ENCODE measurements around the gene STAP1.

STAP1 gene

GRCh38 chr4:67576059-67576466, 17.5 kb downstream of the STAP1 start:
- Histone ChIP-seq H3K9me3 (ENCODE audit: control insufficient read depth, insufficient read depth, low read length) (no peaks in the 10 kb centered on the region), H3K4me3 (ENCODE audit: low read length) (peak overlapping the region; percentile 71), H3F3A (ENCODE audit: control insufficient read depth, insufficient read depth) (peaks cover 41% of the 10 kb centered on the region), H3K27me3 (ENCODE audit: control insufficient read depth, low read length) (no peaks in the 10 kb centered on the region), H4K20me1 (ENCODE audit: control insufficient read depth, insufficient read depth, low read depth, low read length) (no peaks in the 10 kb centered on the region), H3K79me2 (ENCODE audit: control insufficient read depth, low read length) (peaks cover 66% of the 10 kb centered on the region), H3K27ac (ENCODE audit: low read depth, low read length) (peak overlapping the region; percentile 94), H3K4me2 (ENCODE audit: low read length) (peak overlapping the region; percentile 82), H3K9me2 (replicated peaks; ENCODE audit: control insufficient read depth, low read length) (no peaks in the 10 kb centered on the region), H3K4me1 (ENCODE audit: control insufficient read depth, low read length) (peaks cover 63% of the 10 kb centered on the region), H3K36me3 (ENCODE audit: control insufficient read depth, low read length) (peaks cover 85% of the 10 kb centered on the region)
- no peak for TF ChIP-seq EZH2phosphoT487 (IDR thresholded peaks at IDR 0.05; ENCODE audit: borderline replicate concordance, low read length)
- no peak for TF ChIP-seq CTCF (IDR thresholded peaks at IDR 0.05; ENCODE audit: low read depth, low read length, poor library complexity, severe bottlenecking)

GRCh38 chr4:67576538-67576937, 18.0 kb downstream of the STAP1 start:
- Histone ChIP-seq H3K4me3 (ENCODE audit: low read length) (peak overlapping the region; percentile 71), H3K4me1 (ENCODE audit: control insufficient read depth, low read length) (peaks cover 58% of the 10 kb centered on the region), H3K79me2 (ENCODE audit: control insufficient read depth, low read length) (peaks cover 61% of the 10 kb centered on the region), H3K9me2 (replicated peaks; ENCODE audit: control insufficient read depth, low read length) (no peaks in the 10 kb centered on the region), H3K36me3 (ENCODE audit: control insufficient read depth, low read length) (peaks cover 85% of the 10 kb centered on the region), H3F3A (ENCODE audit: control insufficient read depth, insufficient read depth) (peaks cover 37% of the 10 kb centered on the region), H3K27me3 (ENCODE audit: control insufficient read depth, low read length) (no peaks in the 10 kb centered on the region), H3K4me2 (ENCODE audit: low read length) (peak overlapping the region; percentile 82), H4K20me1 (ENCODE audit: control insufficient read depth, insufficient read depth, low read depth, low read length) (no peaks in the 10 kb centered on the region), H3K27ac (ENCODE audit: low read depth, low read length) (peak overlapping the region; percentile 94), H3K9me3 (ENCODE audit: control insufficient read depth, insufficient read depth, low read length) (no peaks in the 10 kb centered on the region)
- TF ChIP-seq EZH2phosphoT487 (IDR thresholded peaks at IDR 0.05; ENCODE audit: borderline replicate concordance, low read length) (no peak), CTCF (IDR thresholded peaks at IDR 0.05; ENCODE audit: low read depth, low read length, poor library complexity, severe bottlenecking) (no peak)

- TF ChIP-seq EZH2phosphoT487 (IDR thresholded peaks at IDR 0.05; ENCODE audit: borderline replicate concordance, low read length) = no peak
- no peak for TF ChIP-seq CTCF (IDR thresholded peaks at IDR 0.05; ENCODE audit: low read depth, low read length, poor library complexity, severe bottlenecking)
- Histone ChIP-seq H3K4me1 (ENCODE audit: control insufficient read depth, low read length) (peaks cover 18% of the 10 kb centered on the region), H3K27me3 (ENCODE audit: control insufficient read depth, low read length) (no peaks in the 10 kb centered on the region), H3F3A (ENCODE audit: control insufficient read depth, insufficient read depth) (peaks cover 2% of the 10 kb centered on the region), H4K20me1 (ENCODE audit: control insufficient read depth, insufficient read depth, low read depth, low read length) (no peaks in the 10 kb centered on the region), H3K9me2 (replicated peaks; ENCODE audit: control insufficient read depth, low read length) (no peaks in the 10 kb centered on the region), H3K9me3 (ENCODE audit: control insufficient read depth, insufficient read depth, low read length) (no peaks in the 10 kb centered on the region), H3K4me3 (ENCODE audit: low read length) (no peak overlapping the region), H3K4me2 (ENCODE audit: low read length) (no peak overlapping the region), H3K79me2 (ENCODE audit: control insufficient read depth, low read length) (peaks cover 29% of the 10 kb centered on the region), H3K36me3 (ENCODE audit: control insufficient read depth, low read length) (peaks cover 95% of the 10 kb centered on the region), H3K27ac (ENCODE audit: low read depth, low read length) (no peak overlapping the region)
Measured at GRCh38 chr4:67580577-67580976, 22.1 kb downstream of the STAP1 start.

Measured in DOHH2 (cell line).